Embryonic facial prominence (tissue), 1 donor: ENCODE data around the gene UBR4.

Experiments
- DNase-seq: peaks from one replicate; pipeline ENCODE4 v3.0.0-alpha.2; 2016; ENCODE audit errors: extremely low spot score

UBR4 gene

GRCh38 chr1:19091196-19091953, 118.7 kb downstream of the UBR4 start:
- DNase-seq = no peak

- no peak for DNase-seq
Observed at GRCh38 chr1:19089524-19089923, 120.5 kb downstream of the UBR4 start.

DNA sequence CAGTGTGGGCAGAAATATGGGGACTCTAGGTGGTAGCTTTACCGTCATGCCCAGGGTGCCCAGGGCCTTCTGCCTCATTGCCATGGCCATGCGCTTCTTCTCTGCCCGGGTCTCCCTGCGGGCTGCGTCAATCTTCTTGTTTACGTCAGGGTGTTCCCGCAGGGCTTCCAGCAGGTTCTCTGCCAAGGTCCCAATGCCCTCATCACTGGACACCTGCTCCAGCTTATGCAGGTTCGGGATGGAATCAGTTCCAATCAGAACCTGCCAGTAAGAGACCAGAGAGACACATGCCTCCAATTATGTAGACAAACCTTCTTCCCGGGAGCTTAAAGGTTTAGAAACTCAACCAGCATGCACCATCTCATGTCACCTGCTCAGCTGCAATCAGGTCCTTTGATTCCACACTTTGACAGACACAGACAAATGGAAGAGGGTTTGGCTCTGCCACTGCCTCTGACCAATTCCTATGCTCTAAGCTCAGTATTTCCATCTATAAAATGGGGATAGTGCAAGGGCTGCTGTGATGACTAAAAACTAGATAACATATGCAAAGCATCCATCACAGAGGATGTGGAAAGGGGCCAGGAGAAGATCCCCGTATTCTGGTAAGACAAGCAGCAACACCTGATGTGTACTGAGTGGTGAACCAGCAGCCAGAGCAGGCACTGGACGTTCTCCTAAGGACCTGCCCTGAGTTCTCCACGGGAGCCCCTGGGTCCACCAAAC, 121.2 kb downstream of the UBR4 start:
- no peak for DNase-seq

DNA sequence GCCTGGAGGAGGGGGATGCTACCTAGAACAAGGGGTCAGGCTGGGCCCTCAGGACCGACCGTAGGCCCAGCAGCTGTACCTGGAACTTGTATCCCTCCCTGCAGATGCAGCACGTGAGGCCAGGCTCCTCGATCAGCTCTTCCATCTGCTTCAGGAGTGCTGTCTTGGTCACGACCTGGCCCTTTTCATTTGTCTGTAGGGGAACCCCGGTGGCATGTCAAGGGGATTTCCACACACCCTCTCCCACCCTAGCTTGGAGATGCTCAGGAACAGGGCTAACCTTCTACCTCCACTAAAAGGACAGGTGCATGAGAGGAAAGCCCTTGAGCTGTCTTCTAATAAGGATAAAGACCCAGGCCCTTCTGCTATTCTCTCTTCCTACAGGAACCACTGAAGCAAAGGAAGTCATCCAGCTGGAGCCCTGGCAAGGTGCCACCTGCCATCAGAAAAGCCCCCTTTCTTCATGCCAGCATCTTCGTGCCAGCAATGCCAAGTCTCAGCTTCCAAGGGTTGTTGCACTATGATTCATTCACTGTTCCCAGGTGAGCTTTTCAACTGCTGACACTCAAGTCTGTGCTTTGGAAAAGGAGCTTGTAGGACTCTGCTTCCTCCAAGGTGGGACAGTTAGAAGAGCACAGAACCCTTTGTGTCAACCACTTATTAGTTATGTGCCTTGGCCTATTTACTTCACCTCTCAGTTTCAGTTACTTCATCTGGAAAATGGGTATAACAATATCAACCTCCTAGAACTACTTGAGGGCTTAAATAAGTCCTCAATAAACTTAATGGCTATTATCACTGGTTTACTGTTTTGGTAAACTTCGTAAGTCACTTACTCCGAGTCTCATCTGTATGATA, 122.1 kb downstream of the UBR4 start:
- DNase-seq = no peak

- DNase-seq = no peak
Observed at GRCh38 chr1:19087017-19087736, 122.9 kb downstream of the UBR4 start.

DNA sequence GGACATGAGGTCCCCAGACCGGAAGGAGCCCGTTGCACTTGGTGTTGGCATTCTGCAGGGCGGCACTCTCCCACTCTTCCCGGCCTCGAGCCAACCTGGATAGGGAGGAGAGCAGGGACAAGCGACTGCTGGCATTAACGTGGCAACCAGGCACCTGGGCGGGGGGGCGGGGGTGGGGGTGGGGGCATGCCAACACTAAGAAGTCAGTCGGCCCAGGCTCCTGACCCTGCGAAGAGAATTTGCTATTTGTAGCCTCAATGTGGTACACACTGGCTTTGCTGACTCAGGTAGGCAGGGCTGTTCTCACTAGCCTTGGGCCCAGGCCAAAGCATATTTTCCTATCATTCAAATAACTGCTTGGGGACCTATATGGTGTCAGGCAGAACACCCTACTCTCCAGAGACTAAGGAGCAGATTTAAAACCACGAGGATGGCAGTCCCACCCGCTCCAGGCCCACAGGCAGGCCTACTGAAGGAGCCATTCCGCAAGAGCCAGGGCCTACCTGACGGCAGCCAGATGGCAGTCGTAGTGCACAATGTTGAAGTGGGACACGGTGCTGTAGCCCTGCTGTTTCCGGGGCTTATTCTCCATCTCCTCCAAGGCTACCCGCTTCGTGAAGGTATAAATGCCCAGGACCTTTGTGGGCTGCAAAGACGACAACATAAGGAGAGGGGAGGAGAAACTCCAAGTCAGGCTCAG, 123.7 kb downstream of the UBR4 start:
- DNase-seq = no peak

GRCh38 chr1:19084206-19084738, 125.8 kb downstream of the UBR4 start:
- DNase-seq = no peak

DNA sequence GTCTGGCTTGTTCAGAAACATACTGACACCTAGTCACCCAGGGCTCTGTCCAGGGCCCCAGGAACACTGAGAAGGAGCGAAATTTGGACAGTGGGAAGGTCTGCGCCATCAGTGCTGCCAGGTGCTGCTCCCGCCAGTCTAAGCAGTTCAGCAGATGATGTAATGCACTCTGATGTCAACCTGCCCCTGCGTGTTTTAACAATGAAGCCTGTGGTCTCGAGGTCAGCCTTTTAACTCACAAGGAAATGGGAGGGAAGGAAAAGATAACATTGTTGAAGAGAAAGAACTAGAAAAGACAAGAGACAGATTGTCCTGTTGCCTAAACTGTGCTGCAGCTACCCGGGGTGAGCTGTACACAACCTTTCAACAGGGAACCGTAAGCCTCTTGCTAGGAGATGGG, 127.0 kb downstream of the UBR4 start:
- DNase-seq = no peak

- no peak for DNase-seq
Observed at GRCh38 chr1:19081218-19081893, 128.7 kb downstream of the UBR4 start.

DNA sequence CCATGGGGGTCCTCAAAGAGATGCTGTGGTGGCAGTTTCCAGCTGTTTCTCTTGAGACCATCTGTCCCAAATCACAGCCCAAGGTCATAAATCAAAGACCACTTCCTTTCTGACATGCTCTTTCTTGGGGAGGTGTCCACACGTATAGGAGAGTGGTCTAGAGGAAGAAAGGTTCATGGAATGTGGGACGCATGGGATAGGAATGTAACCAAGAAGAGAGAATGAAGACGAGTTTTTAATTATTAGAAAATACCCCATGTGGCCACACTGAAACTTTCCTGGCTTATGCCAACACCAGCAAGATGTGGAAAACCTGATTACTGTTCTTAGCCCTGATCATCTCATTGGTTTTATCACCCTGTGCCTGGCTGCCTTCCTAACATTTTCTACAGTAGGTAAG, 129.3 kb downstream of the UBR4 start:
- DNase-seq = no peak

- no peak for DNase-seq
Observed at GRCh38 chr1:19079541-19080472, 130.3 kb downstream of the UBR4 start.

GRCh38 chr1:19078536-19078935, 131.5 kb downstream of the UBR4 start:
- DNase-seq = no peak

- DNase-seq = no peak
Observed at GRCh38 chr1:19076841-19077616, 133.0 kb downstream of the UBR4 start.

DNA sequence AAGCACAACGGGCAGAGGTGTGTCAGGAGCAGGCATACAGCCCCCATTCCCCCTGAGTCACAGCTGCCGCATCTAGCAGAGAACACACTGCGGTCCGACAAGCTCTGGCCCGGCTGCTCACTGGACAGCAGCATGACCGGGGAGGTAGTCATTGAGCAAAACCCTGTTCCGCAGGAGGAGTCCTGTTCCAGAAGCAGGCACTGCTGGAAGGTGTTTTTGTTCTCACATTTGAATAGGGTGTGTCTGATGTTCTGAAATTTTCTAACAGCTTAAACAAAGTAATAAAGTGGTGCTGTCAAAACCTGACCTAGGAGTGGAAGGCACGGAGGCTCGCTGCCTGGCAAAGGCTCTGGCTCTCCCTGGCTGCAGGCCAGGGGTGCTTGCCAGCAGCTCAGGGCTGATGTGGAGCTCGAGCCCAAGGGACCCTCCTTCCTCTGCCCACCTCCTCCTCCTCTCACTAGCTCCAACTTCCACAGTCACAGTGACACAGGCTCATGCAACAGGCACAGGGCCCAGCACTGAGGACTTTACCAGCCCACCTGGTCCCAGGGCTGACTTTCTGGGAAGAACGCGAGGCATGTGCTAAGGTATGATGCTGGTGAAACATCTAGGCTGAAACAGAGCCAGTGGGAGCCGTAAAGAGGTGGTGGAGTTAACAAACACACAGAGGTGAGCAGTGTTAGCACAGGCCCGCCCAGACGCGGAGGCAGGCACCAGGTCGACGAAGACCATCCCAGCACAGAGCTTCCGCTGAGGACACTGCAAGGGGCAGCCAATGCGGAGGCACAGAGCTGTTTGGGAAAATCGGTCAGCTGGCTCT, 135.0 kb downstream of the UBR4 start:
- no peak for DNase-seq

DNA sequence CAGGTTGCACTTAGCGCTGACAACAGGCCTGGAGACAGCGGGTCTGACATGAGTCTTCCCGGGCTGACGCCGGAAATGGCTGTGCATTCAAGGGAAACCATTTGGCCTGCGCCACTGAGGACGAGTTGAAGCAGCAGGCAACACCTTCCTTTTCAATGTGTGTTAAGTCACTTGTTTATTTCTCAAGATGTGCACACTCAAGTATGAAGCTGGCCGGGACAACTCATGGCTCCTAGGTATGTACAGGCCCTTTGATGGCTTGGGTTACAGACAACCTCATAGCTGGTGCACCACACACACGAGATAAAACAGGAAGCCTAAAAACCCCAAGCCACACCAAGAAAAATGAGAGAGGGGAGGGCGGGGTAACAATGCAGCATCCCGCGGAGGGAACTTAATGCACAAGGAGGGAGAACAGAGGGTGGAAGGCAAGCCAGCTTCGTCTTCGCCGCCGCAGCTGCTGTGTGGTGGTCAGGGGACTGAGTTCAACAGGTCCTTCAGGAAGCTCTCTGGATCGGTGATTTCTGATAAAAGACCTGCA, 135.6 kb downstream of the UBR4 start:
- DNase-seq = no peak

- DNase-seq = no peak
Observed at GRCh38 chr1:19073311-19074186, 136.5 kb downstream of the UBR4 start.
